Stimulated activated CD8-positive, alpha-beta memory T cell treated with anti-CD3 and anti-CD28 coated beads, Interleukin-7, amount 100 ng/mL, for 4 hours (primary cell): ENCODE data around the gene MPG.
"Not testable (repeated sequence)": the region's sequence is repeated elsewhere in the genome, so short reads cannot be mapped to it uniquely, and the experiment has no call there.

Experiments used
- DNase-seq, 2 donors: peaks; one replicate each; pipeline ENCODE4 v3.0.0-alpha.2; 2020; ENCODE audit warnings: low read depth in 2 of 2

Gene MPG

GRCh38 chr16:112153-112840 is 34.3 kb downstream of the MPG start:
- no peak for DNase-seq

GRCh38 chr16:114327-114726 is 36.3 kb downstream of the MPG start:
- DNase-seq = no peak

GRCh38 chr16:116015-116414 is 38.0 kb downstream of the MPG start:
- no peak for DNase-seq

GRCh38 chr16:117379-118365 is 39.6 kb downstream of the MPG start:
- peak; percentile 40 to 54 for DNase-seq

- no peak for DNase-seq
Measured at GRCh38 chr16:118857-119256, 40.8 kb downstream of the MPG start.

- no peak for DNase-seq
Measured at GRCh38 chr16:119295-119694, 41.3 kb downstream of the MPG start.

GRCh38 chr16:119835-120491 is 41.9 kb downstream of the MPG start:
- DNase-seq = no peak

- DNase-seq = no peak
Measured at GRCh38 chr16:120756-121155, 42.7 kb downstream of the MPG start.

- DNase-seq = no peak
Measured at GRCh38 chr16:122361-122760, 44.3 kb downstream of the MPG start.

- DNase-seq = not testable (repeated sequence)
Measured at GRCh38 chr16:123558-124350, 45.7 kb downstream of the MPG start.

GRCh38 chr16:125011-125410 is 47.0 kb downstream of the MPG start:
- no peak for DNase-seq

GRCh38 chr16:129075-129474 is 51.0 kb downstream of the MPG start:
- no peak for DNase-seq

- DNase-seq = no peak
Measured at GRCh38 chr16:130533-131173, 52.6 kb downstream of the MPG start.

GRCh38 chr16:132120-132519 is 54.1 kb downstream of the MPG start:
- no peak for DNase-seq

GRCh38 chr16:133716-134115 is 55.7 kb downstream of the MPG start:
- no peak for DNase-seq
